Brain pericyte (primary cell): ENCODE results near the gene SLC25A13.

Experiments used
- DNase-seq: peaks from one replicate; pipeline ENCODE4 v3.0.0-alpha.2; 2012; ENCODE audit warnings: low read depth, low spot score

Gene SLC25A13

DNA sequence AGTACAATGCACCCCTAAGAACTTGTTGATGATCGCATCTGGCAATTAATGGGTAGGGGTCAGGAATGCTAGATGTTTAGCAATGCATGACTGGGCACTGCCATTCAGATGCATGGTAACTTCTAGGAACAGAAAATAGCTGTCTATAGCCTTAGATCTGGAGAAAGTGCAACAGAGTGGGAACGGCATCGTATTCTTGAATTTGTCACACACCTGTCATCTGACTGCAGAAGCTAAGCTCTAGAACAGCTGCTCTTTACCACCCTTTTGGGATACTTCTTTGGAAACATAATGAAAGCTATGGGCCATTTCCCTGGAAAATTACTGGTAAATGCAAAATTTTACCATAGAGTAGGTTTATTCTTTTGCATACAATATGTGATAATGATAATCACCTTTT is 118.1 kb downstream of the SLC25A13 start:
- no peak for DNase-seq

DNA sequence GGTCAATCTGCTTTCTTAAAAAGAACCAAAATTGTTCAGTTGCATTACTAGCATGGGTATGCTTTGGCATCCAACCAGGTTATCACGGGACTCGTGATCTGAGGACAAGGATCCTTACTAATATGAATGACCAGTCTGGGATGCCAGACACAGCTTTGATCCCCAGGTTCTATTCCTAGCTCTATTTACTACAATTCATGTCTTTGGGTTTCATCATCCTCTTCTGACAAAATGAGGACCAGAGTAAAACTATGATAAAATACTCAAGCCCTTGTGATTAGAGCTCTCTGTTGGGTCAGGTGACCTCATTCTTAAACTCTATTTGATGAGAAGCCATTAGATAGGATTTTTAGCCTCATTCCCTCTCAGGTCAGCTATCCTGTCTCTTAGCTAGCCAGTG is 119.8 kb downstream of the SLC25A13 start:
- no peak for DNase-seq

GRCh38 chr7:96200740-96201139 is 121.2 kb downstream of the SLC25A13 start:
- no peak for DNase-seq

DNA sequence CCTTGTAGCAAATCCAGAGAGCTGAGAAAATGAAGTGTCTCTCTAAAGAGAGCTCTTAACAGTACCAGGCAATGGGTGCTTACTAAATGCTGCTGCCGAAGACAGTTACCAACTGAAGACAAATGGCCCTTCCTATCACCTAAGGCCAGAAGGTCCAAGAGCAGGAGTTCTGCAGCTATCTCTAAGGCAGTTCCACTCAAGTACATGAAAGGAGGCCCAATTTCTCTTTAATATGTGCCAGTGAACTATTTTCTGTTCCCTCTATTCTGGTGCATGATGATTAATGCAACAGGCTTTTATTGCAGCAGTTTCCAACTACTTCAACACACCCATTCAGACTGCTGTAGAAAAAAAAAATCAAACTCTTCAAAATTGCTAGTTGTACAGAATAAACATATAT is 122.5 kb downstream of the SLC25A13 start:
- DNase-seq, result no peak

DNA sequence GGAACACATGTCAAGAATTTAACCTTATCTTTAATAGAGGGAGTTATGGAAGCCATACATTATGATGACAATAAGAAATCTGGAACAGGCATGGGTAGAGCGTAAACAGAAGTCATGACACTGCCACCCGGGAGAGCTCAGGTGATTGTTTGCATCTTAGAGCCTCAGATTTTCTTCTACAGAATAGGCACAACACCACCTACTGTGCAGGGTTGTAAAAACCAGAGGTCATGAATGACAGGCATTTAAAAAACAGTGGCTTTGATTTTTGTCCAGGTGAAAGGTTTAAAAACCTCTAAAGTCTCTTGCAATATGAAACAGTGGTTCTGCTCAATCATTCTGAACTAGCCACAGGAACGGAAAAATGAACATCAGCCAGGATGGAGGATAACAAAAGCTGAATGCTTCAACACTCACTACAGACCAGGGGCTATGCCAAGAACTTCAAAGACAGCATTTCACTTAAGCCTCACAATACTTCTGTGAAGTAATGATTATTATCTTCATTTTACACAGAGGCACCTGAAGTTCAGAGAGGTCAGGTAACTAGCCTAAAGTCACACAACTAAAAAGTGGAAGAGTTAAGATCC is 123.8 kb downstream of the SLC25A13 start:
- no peak for DNase-seq

DNA sequence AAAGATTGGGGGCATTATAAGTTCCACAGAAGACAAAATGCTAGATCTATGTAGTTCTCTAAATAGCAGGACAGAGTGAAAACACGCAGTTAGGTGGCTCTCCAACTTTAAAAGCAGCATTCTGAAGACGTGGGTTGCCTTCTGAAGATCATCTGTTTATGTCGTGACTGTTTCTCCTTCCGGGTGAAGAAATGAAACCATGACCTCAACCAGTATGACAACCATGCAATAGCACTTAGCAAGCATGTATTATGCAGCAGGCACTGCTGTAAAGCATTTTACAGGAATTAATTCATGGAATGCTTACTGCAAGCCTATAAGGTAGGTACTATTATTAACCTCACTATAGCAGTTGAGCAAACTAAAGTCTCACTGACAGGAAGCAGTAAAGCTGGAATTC is 125.2 kb downstream of the SLC25A13 start:
- no peak for DNase-seq

DNA sequence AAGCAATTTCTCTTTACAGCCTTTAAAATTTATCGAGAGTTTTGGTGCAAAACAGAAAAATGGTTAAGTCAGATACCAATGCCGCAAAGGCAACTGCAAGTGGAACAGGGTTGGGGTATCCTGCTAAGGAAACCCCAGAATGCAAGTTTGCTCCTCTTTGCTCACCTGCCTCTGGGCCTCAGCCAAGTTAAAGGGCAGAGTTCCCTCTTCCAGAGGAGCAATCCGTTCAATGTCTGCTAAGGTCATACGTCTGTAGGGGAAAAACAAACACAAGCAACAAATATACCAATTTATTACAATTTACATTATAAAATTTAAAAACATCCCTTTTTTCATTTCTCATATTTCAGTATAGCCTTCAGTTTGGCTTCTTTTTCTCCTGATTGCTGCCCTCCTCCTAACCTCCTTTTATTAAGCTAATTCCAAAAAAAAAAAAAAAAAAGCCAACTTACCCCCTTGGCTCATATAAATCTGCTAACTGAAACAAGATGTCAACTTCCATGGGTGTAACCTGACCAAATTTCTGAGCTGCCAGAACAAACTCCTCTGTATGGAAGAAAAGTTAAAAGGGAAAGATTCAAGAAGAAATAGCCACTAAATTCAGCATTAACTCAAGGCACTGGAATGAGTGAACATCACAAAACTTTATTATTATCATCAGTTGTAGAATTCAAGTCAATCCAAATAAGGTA is 132.6 kb downstream of the SLC25A13 start:
- DNase-seq, result no peak

GRCh38 chr7:96188591-96188991 is 133.3 kb downstream of the SLC25A13 start:
- DNase-seq, result no peak

GRCh38 chr7:96188174-96188581 is 133.7 kb downstream of the SLC25A13 start:
- no peak for DNase-seq

- no peak for DNase-seq
These were observed 134.2 kb downstream of the SLC25A13 start for GRCh38 chr7:96187735-96188134.

DNA sequence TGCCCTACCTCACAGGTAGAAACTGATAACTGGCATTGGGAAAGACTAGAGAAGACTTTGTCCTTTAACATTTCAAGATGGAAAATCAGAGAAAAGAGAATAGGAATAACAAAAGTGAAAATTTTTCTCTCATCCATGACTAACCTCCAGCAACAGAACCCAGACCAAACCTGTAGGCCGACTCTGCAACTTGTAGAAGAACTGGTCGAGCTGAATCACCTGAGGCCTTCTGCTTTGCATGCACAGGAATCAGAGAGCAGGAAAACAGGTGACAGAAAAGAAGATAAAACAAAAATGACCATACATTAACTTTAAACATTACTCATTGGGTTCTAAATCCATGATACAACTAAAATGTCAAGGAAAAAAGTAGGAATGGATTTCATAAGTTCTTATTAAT is 137.1 kb downstream of the SLC25A13 start:
- no peak for DNase-seq

DNA sequence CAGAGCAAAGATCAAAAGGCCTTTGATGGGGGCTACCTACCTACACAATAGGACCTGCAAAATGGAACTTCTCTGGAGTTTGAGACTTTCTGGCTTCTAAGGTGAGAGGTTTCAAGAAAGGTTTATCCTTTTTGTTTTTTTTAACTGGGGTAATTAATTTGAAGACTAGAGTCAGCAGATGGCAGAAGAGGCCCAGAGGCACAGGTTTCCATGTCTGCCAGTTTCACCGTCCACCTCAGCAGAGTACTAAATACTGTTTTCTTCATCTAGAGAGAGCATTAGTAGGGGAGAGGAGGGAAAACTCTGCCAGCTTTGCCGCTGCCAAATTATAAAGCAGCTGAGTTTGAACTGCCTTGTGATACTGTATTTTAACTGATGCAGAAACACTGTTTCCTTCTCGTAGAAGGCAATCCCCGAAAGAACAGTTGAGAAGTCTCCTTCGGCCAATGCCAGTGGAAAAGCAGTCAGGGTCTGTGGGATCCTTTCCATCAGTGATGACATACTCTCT is 138.7 kb downstream of the SLC25A13 start:
- DNase-seq, result no peak

DNA sequence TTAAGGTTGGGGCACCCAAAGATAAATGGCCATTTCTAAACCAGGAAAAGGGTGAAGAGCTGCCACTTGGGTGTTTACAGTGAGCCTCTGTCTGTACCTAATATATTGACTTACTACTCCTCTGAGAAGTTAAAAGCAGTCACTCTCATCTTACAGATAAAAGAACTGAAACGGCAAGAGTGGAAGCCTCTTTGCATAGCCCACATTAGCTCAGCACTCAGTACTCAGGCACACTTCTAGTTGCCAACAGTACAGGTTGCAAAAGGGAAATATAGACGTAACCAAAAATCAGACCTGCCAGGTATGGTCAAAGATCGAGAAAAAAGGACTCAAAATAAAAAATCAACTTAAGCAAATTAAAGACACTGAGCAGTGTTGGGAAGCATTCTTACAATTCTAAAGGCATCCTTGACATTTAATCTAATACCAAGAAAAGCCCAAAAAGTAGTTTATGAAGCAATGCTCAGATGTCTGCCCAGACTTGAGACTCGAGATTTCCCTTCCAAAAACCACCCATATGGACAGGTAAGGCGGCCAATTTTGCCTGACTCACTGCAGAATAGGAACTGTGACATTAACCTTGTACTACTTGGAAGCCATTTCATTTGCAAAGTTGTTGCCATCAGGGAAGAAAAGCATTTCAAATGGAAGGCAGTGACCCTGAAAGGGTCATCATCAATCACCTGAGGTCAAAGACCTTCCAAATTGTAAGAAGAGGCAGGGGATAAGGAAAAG is 139.3 kb downstream of the SLC25A13 start:
- DNase-seq, result no peak

GRCh38 chr7:96181174-96181573 is 140.7 kb downstream of the SLC25A13 start:
- DNase-seq, result no peak

- no peak for DNase-seq
These were observed 142.1 kb downstream of the SLC25A13 start for GRCh38 chr7:96179837-96180236.

DNA sequence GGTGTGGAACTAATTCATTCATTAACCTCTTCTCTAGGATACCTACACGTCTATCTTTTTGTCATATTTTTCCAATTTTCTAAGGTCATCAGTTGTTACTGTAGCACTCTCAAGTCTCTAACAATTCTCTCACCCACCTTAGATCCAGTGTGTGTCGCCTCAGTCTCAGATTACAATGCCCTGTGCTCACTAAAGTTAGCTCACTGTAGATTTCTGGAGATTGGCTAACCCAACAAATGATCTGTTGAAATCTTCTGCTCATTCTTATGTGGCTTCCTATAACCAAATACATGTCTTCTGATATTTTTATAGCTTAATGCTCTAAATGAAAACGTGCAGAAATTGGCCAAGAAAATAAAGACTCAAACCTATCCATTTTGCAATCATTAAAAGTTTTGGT is 142.6 kb downstream of the SLC25A13 start:
- DNase-seq, result no peak

- DNase-seq, result no peak
These were observed 143.3 kb downstream of the SLC25A13 start for GRCh38 chr7:96178581-96178980.

DNA sequence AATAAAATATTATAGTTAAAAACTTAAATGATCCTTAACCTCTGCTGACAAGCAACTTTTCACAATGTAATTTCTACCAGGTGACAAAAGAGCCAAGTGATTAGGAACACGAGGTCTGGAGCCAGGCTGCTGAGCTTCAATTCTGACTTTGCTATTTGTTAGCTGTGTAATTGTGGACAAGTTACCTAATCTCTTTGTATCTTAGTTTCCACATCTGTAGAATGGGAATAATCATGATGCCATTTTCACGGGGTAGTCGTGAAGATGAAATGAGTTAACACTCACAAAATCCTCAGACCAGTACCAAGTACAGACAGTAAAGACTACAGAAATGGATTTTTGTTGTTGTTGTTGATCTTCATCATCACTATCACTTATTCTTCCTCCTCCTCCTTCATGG is 144.5 kb downstream of the SLC25A13 start:
- DNase-seq, result no peak

DNA sequence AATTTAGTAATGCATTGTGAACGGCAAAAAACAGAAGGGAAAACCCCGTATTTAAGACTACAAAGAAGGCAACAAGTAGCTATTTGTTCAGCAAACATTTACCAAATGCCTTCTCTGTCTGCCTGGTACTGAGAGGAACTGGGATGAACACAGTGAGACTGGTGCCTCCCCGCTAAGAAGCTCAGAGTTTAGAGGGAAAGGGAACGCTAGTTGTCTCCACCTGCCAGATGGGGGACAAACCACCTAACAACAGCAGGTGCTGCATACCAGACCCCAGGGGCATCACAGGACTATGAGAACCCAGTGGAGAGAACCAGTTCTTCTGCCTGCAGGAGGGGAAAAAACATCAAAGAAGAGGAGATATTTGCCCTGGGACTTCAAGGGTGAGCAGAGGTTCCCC is 147.1 kb downstream of the SLC25A13 start:
- no peak for DNase-seq

DNA sequence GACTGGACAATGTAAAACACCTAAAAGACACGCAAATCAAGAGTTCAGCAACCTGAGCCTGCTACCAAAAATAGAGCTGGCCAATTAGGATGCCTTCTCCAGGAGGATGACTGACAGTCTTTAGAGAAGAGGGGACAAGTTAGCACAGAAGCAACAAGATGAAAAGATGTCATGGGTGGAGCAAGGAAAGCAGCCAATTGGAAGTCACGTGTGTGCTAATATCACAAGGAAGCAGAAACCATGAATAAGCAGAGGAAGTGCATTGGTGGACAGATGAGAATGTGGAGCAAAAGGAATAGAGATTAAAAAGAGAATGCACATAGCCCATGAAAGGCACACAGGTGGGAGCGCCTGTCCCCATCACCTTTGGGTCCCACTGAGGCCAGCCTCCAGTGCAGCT is 148.1 kb downstream of the SLC25A13 start:
- no peak for DNase-seq

- no peak for DNase-seq
These were observed 152.5 kb downstream of the SLC25A13 start for GRCh38 chr7:96169439-96169838.

GRCh38 chr7:96167424-96167823 is 154.5 kb downstream of the SLC25A13 start:
- no peak for DNase-seq

GRCh38 chr7:96161897-96162296 is 160.0 kb downstream of the SLC25A13 start:
- DNase-seq, result no peak
